ENCODE measurements around the gene CT45A1. TPM values are rescaled to one million over a fixed set of nuclear protein-coding genes. Genes with fewer than 3 reads are reported as not detected.
"Not testable (repeated sequence)": the region's sequence is repeated elsewhere in the genome, so short reads cannot be mapped to it uniquely, and the experiment has no call there.

The CT45A1 gene
- not detected for polyA plus RNA-seq (2012; ENCODE audit: insufficient read depth, insufficient read length)

- H3K4me3 ChIP-seq (ENCODE audit: low read length); DNase-seq (ENCODE audit: low read depth, low spot score): not testable (repeated sequence)
Observed at GRCh38 chrX:135713183-135713689, at the start of gene CT45A1. Gene CT45A1 (plus strand): TSS chrX:135713639. CDS start chrX:135718941, 5,302 bp downstream.

- not testable (repeated sequence) for DNase-seq (ENCODE audit: low read depth, low spot score); H3K4me3 ChIP-seq (ENCODE audit: low read length)
Observed at GRCh38 chrX:135672979-135673378, 40.5 kb upstream of the CT45A1 start.

GRCh38 chrX:135688137-135688536, 25.3 kb upstream of the CT45A1 start:
- H3K4me3 ChIP-seq (ENCODE audit: low read length) = no peak overlapping the region
- DNase-seq (ENCODE audit: low read depth, low spot score) = no peak

GRCh38 chrX:135695471-135695870, 18.0 kb upstream of the CT45A1 start:
- no peak for DNase-seq (ENCODE audit: low read depth, low spot score)
- no peak overlapping the region for H3K4me3 ChIP-seq (ENCODE audit: low read length)

- DNase-seq (ENCODE audit: low read depth, low spot score) = no peak
Observed at GRCh38 chrX:135697601-135698000, 15.8 kb upstream of the CT45A1 start.

GRCh38 chrX:135698924-135699323, 14.5 kb upstream of the CT45A1 start:
- DNase-seq (ENCODE audit: low read depth, low spot score) = no peak
- no peak overlapping the region for H3K4me3 ChIP-seq (ENCODE audit: low read length)

More at GRCh38 chrX:135697601-135698000, 15.8 kb upstream of the CT45A1 start:
- H3K4me3 ChIP-seq (ENCODE audit: low read length) = no peak overlapping the region

- no peak overlapping the region for H3K4me3 ChIP-seq (ENCODE audit: low read length)
- peak; percentile 20 for DNase-seq (ENCODE audit: low read depth, low spot score)
Observed at GRCh38 chrX:135707880-135708279, 5.6 kb upstream of the CT45A1 start.

GRCh38 chrX:135713795-135714194, 356 bp downstream of the CT45A1 start:
- DNase-seq (ENCODE audit: low read depth, low spot score) = no peak
- no peak overlapping the region for H3K4me3 ChIP-seq (ENCODE audit: low read length)

GRCh38 chrX:135734666-135735065, 21.2 kb downstream of the CT45A1 start:
- H3K4me3 ChIP-seq (ENCODE audit: low read length); DNase-seq (ENCODE audit: low read depth, low spot score): not testable (repeated sequence)

GRCh38 chrX:135737366-135738071, 24.1 kb downstream of the CT45A1 start:
- no peak for DNase-seq (ENCODE audit: low read depth, low spot score)
- H3K4me3 ChIP-seq (ENCODE audit: low read length) = no peak overlapping the region

GRCh38 chrX:135740681-135741149, 27.3 kb downstream of the CT45A1 start:
- H3K4me3 ChIP-seq (ENCODE audit: low read length) = peak overlapping the region; percentile 22; the same call in 1 of the 2 replicates

GRCh38 chrX:135741192-135741715, 27.8 kb downstream of the CT45A1 start:
- DNase-seq (ENCODE audit: low read depth, low spot score) = no peak
- H3K4me3 ChIP-seq (ENCODE audit: low read length) = no peak overlapping the region

More at GRCh38 chrX:135740681-135741149, 27.3 kb downstream of the CT45A1 start:
- DNase-seq (ENCODE audit: low read depth, low spot score) = peak; percentile 25

GRCh38 chrX:135744739-135745138, 31.3 kb downstream of the CT45A1 start:
- H3K4me3 ChIP-seq (ENCODE audit: low read length); DNase-seq (ENCODE audit: low read depth, low spot score): not testable (repeated sequence)

GRCh38 chrX:135768091-135768490, 54.7 kb downstream of the CT45A1 start, which contains the start of gene CT45A3:
Gene CT45A3 (minus strand): TSS chrX:135768191. CDS start chrX:135764444, 3,747 bp downstream.
- H3K4me3 ChIP-seq (ENCODE audit: low read length); DNase-seq (ENCODE audit: low read depth, low spot score): not testable (repeated sequence)

Data from Jurkat, Clone E6-1 (cell line).